ENCODE measurements around the gene ZNF438.

DNA sequence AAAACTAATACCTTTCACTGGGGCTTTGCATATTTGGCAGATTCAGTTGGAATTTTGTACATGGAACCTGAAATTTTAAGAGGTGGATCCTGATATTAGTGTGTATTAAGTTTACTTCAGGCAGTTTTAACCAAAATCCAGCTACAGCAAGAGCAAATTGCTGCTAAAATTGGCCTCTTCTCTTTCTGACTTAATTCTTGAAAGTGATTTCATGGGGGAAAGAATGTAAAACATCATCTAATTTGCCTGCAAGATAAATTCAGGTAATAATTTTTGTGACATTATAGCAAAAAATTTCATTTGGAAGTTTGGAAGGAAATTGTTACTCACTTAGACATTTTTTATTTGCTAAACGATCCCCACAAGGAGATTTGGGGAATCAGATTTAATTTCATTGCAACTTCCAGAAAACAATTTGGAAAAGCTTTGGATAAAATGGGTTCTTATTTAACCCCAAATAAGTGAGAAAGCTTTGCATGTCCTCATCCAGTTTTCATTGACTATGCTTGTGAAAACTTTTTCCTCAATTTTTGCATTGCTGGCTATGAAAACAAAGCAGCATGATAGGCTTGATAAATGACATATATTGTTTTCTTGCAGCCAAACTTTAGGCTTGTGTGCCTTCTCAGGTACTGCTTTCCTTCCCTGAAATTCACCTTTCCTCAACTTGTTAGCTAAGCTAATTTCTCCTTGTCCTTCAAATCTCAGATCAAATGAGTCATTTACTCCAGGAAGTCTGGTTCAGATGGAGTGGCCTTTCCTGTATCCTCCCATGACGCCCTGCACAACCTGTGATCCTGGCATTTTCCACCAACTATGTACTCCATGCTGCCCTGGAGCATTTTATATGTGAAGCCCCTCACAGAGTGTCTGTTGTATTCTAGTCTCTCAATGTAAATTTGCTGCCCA, 27.4 kb upstream of the ZNF438 start:
- no peak for TF ChIP-seq POLR2A (IDR thresholded peaks at IDR 0.05)
- TF ChIP-seq, protein P1, sequence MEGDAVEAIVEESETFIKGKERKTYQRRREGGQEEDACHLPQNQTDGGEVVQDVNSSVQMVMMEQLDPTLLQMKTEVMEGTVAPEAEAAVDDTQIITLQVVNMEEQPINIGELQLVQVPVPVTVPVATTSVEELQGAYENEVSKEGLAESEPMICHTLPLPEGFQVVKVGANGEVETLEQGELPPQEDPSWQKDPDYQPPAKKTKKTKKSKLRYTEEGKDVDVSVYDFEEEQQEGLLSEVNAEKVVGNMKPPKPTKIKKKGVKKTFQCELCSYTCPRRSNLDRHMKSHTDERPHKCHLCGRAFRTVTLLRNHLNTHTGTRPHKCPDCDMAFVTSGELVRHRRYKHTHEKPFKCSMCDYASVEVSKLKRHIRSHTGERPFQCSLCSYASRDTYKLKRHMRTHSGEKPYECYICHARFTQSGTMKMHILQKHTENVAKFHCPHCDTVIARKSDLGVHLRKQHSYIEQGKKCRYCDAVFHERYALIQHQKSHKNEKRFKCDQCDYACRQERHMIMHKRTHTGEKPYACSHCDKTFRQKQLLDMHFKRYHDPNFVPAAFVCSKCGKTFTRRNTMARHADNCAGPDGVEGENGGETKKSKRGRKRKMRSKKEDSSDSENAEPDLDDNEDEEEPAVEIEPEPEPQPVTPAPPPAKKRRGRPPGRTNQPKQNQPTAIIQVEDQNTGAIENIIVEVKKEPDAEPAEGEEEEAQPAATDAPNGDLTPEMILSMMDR (IDR thresholded peaks at IDR 0.05), result no peak

All from lower leg skin (tissue), 3 donors.